Lung microvascular endothelial cell (primary cell): Measurements from ENCODE around the gene UNC80. TPM values are rescaled to one million over a fixed set of nuclear protein-coding genes. Genes with fewer than 3 reads are reported as not detected.

Experiments
- DNase-seq, 2 donors: peaks; one replicate each; pipeline versions ENCODE4 v3.0.0 to v3.0.0-alpha.2; 2010; ENCODE audit warnings: low read depth in 2 of 2
- total RNA-seq: library from RNA; depleted of rRNA; stranded (reverse); fragments of >200 nt; gene quantifications from 2 replicates; pipeline ENCODE4 v1.2.1, GENCODE V29; 2014

The UNC80 gene
- total RNA-seq, 1 donor from 2014 or later, result 0.20 TPM

DNA sequence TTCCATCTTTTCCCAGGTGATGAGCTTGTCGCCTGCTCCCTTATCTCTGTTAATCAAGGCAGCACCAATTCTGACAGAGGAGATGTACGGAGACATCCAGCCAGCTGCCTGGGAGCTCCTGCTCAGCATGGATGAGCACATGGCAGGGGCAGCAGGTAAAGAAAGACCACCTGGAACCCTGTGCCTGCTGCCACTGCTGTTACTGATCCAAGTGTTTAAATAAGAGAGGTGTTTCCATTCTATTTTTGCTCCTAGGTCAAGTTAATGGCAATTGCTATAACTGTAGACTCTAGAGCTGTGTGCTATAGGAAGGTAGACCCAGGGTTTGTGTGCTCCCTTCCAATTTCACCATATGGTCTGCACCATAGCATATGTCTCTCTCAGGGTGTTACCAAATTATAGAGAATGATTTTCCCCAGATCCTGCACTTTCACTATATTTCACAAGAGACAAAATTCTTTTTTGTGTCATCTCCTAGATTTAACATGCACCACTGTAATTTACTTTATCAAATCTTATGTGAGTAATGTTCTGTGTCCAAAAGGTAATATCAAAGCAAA lies 142.2 kb downstream of the UNC80 start:
- no peak for DNase-seq

DNA sequence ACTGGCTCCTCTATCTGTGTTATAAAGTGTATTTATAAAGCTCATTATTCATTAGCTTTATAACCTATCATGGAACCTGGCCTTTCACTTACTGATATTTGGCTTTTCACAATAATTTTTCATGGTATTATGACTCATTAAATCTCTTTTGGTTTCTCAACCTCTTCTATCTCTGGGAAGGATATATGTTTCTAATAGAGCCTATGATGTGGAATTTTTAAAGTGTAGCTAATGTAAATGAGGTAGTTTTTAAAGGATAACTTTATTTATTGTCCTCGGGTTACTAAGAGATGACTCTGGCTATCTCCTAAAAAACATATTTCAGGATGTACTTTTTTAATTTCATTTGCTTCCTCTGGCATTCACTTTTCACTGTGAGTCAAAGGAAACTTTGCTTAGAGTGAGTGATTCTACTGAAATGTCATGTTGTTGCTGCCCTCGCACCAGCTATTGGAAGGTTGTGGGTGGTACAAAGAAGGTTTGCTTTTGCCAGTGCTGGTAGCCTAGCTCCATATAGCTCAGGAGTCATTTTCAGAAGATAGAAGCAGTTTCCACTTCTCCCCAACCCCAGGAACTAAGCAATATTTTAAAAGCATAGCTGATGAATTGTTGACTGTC lies 145.6 kb downstream of the UNC80 start:
- peak in 1 of 2 donors; percentile 71 for DNase-seq

DNA sequence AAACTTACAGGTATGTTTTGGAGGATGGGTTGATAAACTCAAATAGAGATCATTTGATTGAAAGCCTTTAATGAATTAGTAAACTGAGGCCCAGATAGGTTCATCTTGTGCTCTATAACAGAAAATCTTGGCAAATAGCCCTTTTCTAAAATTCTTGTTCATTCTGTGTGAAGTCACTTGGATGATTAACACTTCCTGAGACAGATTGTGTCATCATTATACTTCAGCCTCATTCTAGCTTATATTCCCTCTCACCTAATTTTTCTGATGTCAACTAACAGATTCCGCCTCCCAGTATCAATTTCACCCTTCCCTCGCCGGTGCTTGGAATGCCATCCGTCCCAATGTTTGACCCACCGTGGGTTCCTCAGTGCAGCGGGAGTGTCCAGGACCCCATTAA lies 146.6 kb downstream of the UNC80 start:
- peak in 1 of 2 donors; percentile 51 for DNase-seq

DNA sequence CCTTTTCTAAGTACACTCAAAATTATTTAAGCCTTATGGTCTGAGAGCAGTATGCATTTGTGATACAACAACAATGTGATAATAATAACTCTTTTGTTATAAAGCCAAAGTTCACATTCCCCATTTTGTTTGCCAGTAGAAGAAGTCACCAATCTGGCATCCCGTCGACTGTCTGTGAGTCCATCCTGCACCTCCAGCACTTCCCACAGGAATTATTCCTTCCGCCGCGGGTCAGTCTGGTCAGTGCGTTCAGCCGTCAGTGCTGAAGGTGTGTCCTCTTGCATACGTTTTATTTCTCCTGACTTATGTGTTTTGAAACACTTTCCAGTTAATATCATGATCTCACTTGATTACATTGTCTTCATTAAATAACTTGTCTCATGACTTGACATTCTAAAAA lies 150.5 kb downstream of the UNC80 start:
- DNase-seq, result peak in 1 of 2 donors; percentile 94

DNA sequence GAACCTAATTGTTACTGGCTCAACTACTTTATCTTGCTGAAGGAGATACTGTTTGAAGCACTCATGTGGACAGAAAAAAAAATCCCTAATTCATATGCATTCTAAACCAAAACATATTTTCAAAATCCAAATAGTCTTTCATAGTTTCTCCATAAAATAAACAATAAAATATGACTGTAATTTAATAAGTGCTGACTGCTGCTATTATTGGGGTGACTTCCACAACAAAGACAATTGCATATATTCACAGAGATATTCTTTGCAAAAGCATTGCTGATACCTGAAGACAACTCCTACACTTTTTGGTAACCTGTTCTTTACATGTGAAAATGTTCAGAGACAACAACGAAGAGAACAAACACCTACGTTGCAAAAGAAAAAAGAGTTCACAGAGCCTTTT lies 157.7 kb downstream of the UNC80 start:
- DNase-seq, result no peak

DNA sequence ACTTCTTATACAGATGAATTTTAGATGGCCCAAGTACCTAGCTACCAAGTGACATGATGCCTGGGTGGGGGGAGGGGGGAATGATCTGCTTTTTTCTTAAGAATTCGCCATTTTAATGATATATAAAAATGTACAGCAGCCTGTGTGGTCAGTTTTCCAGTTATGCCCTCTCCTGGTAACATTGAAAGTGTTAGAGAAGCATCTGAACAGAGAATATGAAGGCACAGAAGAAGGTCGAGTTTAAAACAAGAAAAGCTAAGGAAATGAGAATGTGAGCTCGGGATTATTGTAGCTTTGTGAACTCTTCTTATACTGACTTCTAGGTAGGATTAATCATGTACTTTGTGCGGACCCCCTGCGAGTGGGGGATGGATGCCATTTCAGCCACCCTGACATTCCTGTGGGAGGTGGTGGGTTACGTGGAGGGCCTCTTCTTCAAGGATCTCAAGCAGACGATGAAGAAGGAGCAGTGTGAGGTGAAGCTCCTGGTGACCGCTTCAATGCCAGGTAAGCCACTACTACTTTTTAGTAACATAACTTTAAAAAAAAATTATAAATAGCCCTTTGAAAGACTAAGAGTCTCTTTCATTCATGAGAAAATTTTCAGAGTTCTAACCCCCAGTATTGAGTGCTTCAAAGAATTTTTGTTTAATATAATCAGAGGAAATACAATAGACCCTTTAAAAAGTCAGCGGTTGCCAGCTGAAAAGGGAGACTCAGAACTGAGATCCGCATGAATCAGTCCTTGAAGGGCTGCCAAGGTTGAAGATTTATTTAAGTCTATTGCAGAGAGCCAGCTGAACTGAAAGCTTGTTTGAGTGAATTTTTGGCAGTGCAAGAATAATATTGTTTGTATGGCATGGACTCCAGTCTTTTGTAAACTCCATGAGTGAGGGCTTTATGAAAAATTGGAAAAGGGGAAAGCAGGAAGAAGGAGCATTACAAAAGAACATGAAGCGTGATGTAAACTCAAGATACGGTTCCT lies 162.2 kb downstream of the UNC80 start:
- peak; percentile 23 to 58 for DNase-seq

DNA sequence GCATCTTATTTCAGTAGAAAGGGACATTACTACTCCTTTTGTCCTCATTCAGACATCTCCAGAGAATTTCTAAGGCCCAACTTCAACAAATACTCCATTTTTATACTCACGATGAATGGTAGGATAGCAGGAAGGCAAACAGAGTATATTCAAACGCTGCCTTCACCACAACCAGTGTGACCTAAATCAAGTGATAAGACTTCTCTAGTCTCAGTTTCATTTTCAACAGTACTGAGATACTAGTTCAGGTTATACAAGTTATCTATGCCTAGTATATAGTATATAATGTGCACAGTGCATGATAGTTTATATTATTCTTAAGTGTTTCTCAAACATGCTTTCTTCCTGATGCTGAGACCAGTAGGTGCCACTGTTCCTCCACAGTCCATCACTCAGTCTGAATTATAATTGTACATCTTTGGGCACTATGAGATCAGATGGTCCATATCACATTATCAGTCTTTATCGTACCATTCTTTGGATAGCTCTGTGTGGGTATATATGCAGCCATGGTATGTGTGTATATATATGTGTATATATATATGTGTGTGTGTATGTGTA lies 164.6 kb downstream of the UNC80 start:
- DNase-seq, result peak in 1 of 2 donors; percentile 61

DNA sequence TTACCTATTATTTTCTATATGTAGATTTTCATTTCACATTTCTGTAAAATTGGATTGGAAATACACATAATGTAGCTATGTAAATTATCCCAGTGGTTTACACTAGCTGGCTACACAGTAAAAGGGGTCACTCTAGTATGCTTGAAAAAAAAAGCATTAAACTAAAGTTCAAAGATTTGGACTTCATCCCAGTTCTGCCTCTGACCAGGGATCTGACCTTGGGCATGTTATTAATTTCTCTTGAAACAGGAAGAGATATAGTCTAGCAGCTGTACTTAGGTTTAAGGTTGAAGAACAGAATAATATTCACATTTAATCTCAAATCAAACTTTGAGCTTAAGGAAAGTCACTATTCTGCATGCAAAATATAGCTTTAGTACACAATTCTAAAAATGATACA lies 166.3 kb downstream of the UNC80 start:
- DNase-seq, result peak in 1 of 2 donors; percentile 70

DNA sequence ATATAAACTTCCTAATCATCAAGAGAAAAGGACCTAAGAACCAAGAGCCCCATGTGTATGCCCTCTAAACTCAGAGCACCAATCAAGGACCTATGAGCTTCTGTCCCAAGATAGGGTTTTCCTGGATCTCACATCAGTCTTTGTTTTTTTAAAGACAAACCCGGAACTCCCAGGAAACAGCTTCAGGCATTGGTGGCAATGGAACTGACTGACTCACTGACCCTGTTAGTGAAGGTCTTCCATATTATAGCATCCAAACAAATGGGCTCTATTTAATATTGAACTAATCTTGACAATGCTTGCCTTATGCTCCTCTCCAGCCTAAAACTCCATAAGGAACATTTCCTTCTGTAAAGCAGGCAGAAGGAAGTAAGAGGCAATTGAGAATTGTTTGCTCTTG lies 167.3 kb downstream of the UNC80 start:
- DNase-seq, result no peak

DNA sequence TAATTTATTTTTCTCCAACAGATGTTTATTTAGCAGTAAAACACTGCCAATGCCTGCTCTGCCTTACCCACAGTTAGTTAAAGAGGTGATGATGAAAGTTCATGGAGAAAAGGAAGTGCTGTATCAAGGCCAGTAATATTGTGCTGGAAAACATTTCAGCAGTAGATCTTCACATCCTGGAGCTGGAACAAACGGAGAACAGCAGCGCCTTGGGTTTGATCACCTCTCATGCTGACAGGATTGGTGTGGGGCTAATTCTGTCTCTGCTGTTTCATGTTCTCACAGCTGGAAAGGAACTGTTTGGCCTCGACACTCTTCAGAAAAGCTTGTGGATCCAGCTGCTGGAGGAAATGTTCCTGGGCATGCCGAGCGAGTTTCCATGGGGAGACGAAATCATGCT lies 169.3 kb downstream of the UNC80 start:
- peak in 1 of 2 donors; percentile 51 for DNase-seq

DNA sequence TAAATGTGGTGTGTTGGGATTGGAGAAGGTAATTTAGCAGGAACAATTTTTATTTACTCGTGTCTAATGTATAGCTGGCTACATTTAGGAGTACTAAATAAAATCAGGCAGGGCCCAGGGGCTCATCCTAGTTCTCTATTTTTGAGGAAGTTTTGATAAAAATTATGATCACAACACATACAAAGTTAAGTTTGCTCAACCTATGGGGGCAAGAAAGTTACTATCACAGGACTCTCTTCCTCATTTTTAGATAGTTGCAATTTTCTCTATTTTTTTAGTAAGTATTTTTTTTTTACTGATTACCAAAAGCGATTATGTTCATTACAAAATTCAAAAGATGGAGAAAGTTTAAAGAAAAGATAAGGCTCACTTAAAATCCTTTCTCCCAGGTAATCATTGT lies 170.8 kb downstream of the UNC80 start:
- no peak for DNase-seq

DNA sequence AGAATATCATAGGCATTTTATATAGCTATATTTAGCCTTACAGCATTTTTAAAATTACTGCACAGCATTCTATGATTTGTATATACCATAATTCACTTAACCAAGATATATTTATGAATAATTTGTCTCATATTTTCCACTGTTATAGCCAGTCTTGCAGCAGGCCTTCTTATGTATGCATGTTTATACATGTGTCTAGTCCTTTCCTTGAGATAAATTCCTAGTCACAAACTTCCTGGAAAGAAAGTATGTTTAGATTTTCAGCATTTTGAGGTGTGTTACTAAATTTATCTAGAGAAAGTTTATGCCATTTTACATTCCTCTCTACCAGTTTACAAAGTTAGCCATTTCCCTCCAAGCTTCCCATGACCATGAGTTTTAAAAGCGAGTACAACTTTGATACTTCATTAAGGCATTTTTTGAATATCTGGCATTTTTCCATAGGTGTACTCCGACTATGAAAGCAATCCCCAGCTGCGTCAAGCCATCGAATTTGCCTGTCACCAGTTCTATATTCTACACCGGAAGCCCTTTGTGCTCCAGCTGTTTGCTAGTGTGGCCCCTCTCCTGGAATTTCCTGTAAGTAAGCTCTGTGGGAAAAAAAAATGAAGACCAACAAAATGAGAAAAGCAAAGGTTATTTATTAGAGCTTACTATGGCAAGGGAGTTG lies 171.4 kb downstream of the UNC80 start:
- DNase-seq, result peak in 1 of 2 donors; percentile 81

DNA sequence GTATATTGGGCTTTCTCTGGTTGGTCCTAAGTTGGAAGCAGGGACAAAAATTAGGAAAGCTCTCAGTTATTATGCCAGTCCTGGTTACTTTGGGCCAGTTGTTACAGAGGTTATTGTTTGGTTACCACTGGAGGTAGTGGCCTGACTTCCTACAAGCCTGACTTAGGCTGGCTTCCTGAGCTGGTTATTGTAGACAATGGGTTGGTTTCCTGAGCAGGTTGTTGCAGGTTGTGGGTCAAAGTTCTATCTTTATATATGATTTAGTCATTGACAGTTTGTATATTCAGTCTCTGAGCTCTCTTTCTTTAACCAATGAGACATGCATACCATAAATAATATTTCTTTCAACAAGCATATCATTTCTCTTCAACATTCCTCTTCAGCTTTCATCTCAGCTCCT lies 172.1 kb downstream of the UNC80 start:
- DNase-seq, result peak in 1 of 2 donors; percentile 59

DNA sequence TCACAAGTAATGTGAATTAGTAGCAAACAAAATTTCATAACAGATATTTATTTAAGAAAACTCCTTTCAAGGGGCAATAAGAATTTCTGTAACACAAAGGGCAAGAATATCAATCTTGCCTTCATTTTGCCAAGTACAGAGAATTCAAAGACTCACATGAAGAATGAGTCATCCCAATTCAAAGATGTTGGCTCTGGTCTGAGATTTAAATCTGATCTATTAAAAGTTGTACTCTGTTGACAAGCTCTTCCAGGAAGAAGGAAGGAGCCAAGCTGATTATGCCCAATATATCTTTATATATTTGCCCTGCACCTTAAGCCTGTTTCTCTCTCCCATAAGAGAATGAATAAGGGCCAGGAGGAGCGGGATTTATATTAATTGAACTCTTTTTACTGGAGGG lies 174.9 kb downstream of the UNC80 start:
- peak in 1 of 2 donors; percentile 22 for DNase-seq

DNA sequence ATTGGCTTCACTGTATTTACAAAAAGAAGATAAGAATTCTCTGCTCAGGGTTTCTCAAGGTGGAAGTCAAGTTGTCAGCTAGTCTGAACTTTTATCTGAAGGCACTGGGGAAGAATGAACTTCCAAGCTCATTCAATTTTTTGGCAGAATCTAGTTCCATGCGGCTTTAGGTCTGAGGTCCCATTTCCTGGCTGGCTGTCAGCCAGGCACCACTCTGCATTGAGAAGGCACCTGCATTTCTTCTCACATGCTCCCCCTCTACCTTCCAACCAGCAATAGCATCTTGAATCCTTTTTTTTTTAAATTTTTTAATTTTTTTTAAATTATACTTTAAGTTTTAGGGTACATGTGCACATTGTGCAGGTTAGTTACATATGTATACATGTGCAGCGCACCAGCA lies 184.6 kb downstream of the UNC80 start:
- DNase-seq, result peak in 1 of 2 donors; percentile 23

DNA sequence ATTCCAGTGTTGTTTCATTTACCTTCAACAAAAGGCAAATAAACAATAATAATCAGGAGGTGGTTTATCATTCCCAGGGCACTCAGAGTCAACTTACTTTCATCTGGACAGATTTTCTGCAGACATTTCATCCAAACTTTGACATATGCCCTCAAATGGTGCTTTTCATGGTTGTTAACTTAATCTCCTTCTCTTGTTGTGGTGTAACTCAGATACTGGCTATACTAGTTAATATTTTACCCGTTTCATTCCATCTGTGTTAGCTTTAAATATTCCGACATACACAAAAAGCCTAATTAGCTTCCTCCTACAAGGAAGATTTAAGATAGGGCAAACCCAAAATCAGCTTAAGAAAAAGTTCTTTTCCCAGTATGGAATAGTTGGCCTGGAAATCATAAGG lies 186.4 kb downstream of the UNC80 start:
- no peak for DNase-seq

DNA sequence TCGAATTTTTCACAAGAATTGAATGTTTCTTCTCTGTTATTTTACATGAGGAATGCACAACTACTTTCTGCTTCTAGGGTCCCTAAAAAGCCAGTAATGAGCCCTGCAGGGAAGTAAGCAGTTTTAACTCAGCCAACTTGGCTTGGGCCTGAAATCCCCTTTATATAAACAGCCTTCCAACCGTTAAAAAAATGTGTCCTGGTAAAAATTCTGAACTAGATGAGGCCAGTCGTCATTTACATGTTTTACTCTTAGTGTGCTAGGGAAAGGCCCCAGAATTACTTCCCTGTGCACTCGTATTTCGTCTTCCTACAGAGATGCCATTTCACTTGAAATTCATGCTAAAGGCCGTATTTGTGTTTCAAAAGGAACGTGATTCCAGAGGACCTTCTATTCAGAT lies 188.4 kb downstream of the UNC80 start:
- no peak for DNase-seq

DNA sequence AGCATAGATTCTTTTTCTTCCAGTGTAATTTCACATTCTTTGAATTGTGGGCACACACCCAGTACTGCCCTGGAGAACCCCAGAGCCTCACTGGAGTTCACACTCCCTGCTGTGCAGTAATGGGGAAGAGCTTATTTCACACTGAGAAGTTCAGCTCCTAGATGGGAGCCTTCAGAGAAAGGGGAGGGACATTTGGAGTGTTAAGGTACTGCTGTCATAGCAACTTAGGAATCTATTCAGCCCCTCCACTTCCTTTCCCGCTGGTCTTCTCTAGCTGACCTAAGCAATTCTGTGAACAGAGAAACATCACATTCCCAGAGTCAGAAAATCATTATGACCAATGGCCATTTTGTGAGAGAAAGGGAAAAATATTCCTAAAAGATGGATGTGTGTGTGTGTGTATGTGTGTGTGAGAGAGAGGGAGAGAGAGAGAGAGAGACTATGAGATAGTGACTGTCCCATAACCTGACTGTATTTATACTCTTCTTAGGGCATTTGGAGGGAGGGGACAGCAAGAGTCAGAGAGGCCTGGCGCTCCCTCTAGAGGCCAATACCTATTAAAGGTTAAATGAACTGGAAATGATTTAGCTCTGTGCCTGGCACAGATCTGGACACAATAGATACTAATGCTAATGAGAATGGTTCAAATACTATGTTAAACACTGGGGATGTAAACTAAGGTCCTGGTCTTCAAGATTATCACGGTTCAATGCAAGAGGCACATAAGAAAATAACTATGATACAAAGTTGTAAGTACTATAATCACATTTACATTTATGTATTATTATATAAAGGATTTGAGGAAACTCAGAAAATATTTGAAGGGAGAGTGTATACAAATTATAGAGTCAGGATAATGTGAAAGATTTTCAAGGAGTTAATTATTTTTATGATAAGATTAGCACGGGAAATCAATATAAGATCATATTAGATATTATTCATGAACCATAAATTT lies 189.3 kb downstream of the UNC80 start:
- peak; percentile 57 to 85 for DNase-seq

DNA sequence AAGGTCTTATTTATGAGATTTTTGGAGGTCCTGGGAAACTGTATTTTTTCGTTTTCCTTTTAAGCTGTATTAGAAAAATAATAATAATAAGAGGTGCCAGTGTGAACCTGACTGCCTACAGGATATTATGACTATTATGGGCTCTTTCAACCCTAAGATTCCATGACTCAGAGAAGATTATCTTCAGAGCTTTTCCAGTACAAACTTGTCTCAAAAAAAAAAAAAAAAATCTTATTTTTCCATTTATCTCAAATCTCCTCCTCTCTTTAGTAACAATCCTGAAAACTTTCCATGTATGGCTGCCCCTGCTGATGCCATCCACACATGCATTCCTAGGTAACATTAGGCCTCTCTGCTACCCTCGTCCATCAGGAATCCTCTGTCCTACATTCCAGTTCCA lies 194.1 kb downstream of the UNC80 start:
- DNase-seq, result no peak

DNA sequence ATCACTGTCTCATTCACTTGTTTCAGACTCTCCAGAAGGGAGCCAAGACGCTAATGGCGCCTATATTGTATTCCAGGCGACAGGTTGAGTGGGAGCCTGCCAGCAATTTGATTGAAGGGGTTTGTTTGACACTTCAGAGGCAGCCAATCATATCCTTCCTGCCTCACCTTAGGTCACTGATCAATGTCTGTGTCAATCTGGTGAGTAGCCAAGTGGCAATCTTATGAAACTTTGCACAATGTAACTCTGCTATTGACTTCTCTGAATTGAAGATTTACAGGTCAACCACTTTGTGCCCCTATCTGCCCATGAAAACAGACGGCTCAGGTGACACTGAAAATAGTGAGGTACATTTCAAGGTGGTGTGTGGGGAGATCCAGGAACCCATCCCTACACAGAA lies 198.1 kb downstream of the UNC80 start:
- no peak for DNase-seq
